Measurements from ENCODE around the gene CNR2. TPM values are rescaled to one million over a fixed set of nuclear protein-coding genes. Genes with fewer than 3 reads are reported as not detected.
"Not testable (repeated sequence)": the region's sequence is repeated elsewhere in the genome, so short reads cannot be mapped to it uniquely, and the experiment has no call there.

Gene CNR2
- polyA plus RNA-seq, 1 experiment, result not detected

- DNase-seq (ENCODE audit: low read depth), result no peak
- ChIA-PET POLR2A (no interaction called here), CTCF (interaction anchor here (0.6 to 1.3 kb wide), 4 partner anchors 10 to 918 kb away, joined by 3 to 4 read pairs (median 3); no protein-coding TSS in a partner anchor)
- Histone ChIP-seq H3K4me3 (ENCODE audit: low read depth, low read length) (no peak overlapping the region), H3K36me3 (ENCODE audit: control insufficient read depth, insufficient read depth, low read length) (no peaks in the 10 kb centered on the region), H3K27me3 (ENCODE audit: control insufficient read depth, insufficient read depth, low read length) (no peaks in the 10 kb centered on the region; the same call in 1 of the 2 replicates)
- no peak for TF ChIP-seq CTCF (IDR thresholded peaks at IDR 0.05; ENCODE audit: insufficient read depth, low read depth, low read length)
These were observed 48.2 kb downstream of the CNR2 start for GRCh38 chr1:23864801-23865542.

GRCh38 chr1:23862640-23863039 is 50.5 kb downstream of the CNR2 start:
- TF ChIP-seq CTCF (IDR thresholded peaks at IDR 0.05; ENCODE audit: insufficient read depth, low read depth, low read length), result no peak
- Histone ChIP-seq H3K4me3 (ENCODE audit: low read depth, low read length) (no peak overlapping the region), H3K27me3 (ENCODE audit: control insufficient read depth, insufficient read depth, low read length) (no peaks in the 10 kb centered on the region; the same call in 1 of the 2 replicates), H3K36me3 (ENCODE audit: control insufficient read depth, insufficient read depth, low read length) (0 out of 2 replicates have a peak, but pooled peaks cover 1% of the 10 kb centered on the region)
- ChIA-PET POLR2A (no interaction called here), CTCF (no interaction called here)
- DNase-seq (ENCODE audit: low read depth), result no peak

- no peak for DNase-seq (ENCODE audit: low read depth)
These were observed 58.6 kb downstream of the CNR2 start for GRCh38 chr1:23854568-23854967.

GRCh38 chr1:23853124-23853523 is 60.0 kb downstream of the CNR2 start:
- DNase-seq (ENCODE audit: low read depth); H3K27me3 ChIP-seq (ENCODE audit: control insufficient read depth, insufficient read depth, low read length); H3K4me3 ChIP-seq (ENCODE audit: low read depth, low read length); POLR2A ChIA-PET; CTCF ChIA-PET; H3K36me3 ChIP-seq (ENCODE audit: control insufficient read depth, insufficient read depth, low read length): not testable (repeated sequence)

More at GRCh38 chr1:23854568-23854967, 58.6 kb downstream of the CNR2 start:
- Histone ChIP-seq H3K4me3 (ENCODE audit: low read depth, low read length) (no peak overlapping the region), H3K27me3 (ENCODE audit: control insufficient read depth, insufficient read depth, low read length) (no peaks in the 10 kb centered on the region), H3K36me3 (ENCODE audit: control insufficient read depth, insufficient read depth, low read length) (0 out of 2 replicates have a peak, but pooled peaks cover 1% of the 10 kb centered on the region)
- ChIA-PET CTCF (interaction anchor here (0.6 to 1.7 kb wide), 5 partner anchors 10 to 84 kb away, joined by 3 to 15 read pairs (median 7); no protein-coding TSS in a partner anchor), POLR2A (no interaction called here)
- peak; percentile 30 for TF ChIP-seq CTCF (IDR thresholded peaks at IDR 0.05; ENCODE audit: insufficient read depth, low read depth, low read length)

- POLR2A ChIA-PET, result not testable (repeated sequence)
- CTCF ChIA-PET, result interaction anchor here (0.6 to 1.2 kb wide), 2 partner anchors 9 to 80 kb away, joined by 3 read pairs; no protein-coding TSS in a partner anchor
These were observed 61.8 kb downstream of the CNR2 start for GRCh38 chr1:23851406-23851805.

GRCh38 chr1:23848673-23849616 is 64.2 kb downstream of the CNR2 start:
- POLR2A ChIA-PET, result no interaction called here
- Histone ChIP-seq H3K27me3 (ENCODE audit: control insufficient read depth, insufficient read depth, low read length) (no peaks in the 10 kb centered on the region), H3K4me3 (ENCODE audit: low read depth, low read length) (no peak overlapping the region), H3K36me3 (ENCODE audit: control insufficient read depth, insufficient read depth, low read length) (no peaks in the 10 kb centered on the region)
- no peak for DNase-seq (ENCODE audit: low read depth)
- CTCF ChIA-PET, result no interaction called here
- TF ChIP-seq CTCF (IDR thresholded peaks at IDR 0.05; ENCODE audit: insufficient read depth, low read depth, low read length), result no peak

More at GRCh38 chr1:23851406-23851805, 61.8 kb downstream of the CNR2 start:
- H3K27me3 ChIP-seq (ENCODE audit: control insufficient read depth, insufficient read depth, low read length); H3K36me3 ChIP-seq (ENCODE audit: control insufficient read depth, insufficient read depth, low read length); H3K4me3 ChIP-seq (ENCODE audit: low read depth, low read length); DNase-seq (ENCODE audit: low read depth): not testable (repeated sequence)

- H3K36me3 ChIP-seq (ENCODE audit: control insufficient read depth, insufficient read depth, low read length); H3K27me3 ChIP-seq (ENCODE audit: control insufficient read depth, insufficient read depth, low read length); DNase-seq (ENCODE audit: low read depth); H3K4me3 ChIP-seq (ENCODE audit: low read depth, low read length); POLR2A ChIA-PET; CTCF ChIA-PET: not testable (repeated sequence)
These were observed 65.6 kb downstream of the CNR2 start for GRCh38 chr1:23847482-23848095.
